Lower leg skin (tissue), 4 donors: ENCODE results near the gene NAV1. TPM values are rescaled to one million over a fixed set of nuclear protein-coding genes. Genes with fewer than 3 reads are reported as not detected.
"Not testable (repeated sequence)": the region's sequence is repeated elsewhere in the genome, so short reads cannot be mapped to it uniquely, and the experiment has no call there.

Experiments
- DNase-seq, 2 donors: peaks; one replicate each; pipeline ENCODE4 v3.0.0-alpha.2; 2019; ENCODE audit warnings: low spot score in 2 of 2
- H3K4me3 ChIP-seq: fragments of 200-600 bp; sonication (generic); 2 replicates; pipeline ENCODE4 v1.5.1; 2017; ENCODE audit warnings: mild to moderate bottlenecking, low read depth; ENCODE audit not compliant: poor library complexity, severe bottlenecking
- CTCF ChIP-seq, 3 donors: fragments of 450-650 bp; IDR thresholded peaks; one replicate each; pipeline ENCODE4 v1.5.1; 2016; ENCODE audit warnings: antibody characterized with exemption in 3 of 3, mild to moderate bottlenecking in 3 of 3, moderate library complexity in 2 of 3
- POLR2A ChIP-seq, 2 donors: fragments of 450-650 bp; IDR thresholded peaks; one replicate each; pipeline ENCODE4 v1.6.1; 2016 to 2017; ENCODE audit warnings: antibody characterized with exemption in 2 of 2, mild to moderate bottlenecking in 1 of 2, moderate library complexity in 1 of 2
- WGBS, 2 donors: methylation state at CpG; one replicate each; pipeline ENCODE4 v1.1.5; 2018; 5-methylcytosine and 5-hydroxymethylcytosine counted together
- intact Hi-C: fragments of 100-400 bp; cut with DNase I; formaldehyde crosslinking; loops from one replicate; pipeline ENCODE4 v1.15.0; 2023; ENCODE audit warnings: low total_unique reads
- total RNA-seq, 4 donors: library from RNA; depleted of rRNA; stranded (reverse); fragments of >200 nt; gene quantifications; one replicate each; pipeline ENCODE4 v1.1.0, GENCODE V29; 2016

Gene NAV1
- total RNA-seq, 4 donors from 2014 or later = 12.1 to 34.2 (median 19.2) TPM

- no peak overlapping the region for H3K4me3 ChIP-seq
- WGBS, 2 donors = 81 to 89% methylated on average over 9 of the region's 9 CpGs
- intact Hi-C loops = loop anchor here (10.0 kb wide), 1 partner anchor 70 kb away; no protein-coding TSS in a partner anchor
- no peak for DNase-seq
- no peak for TF ChIP-seq CTCF (IDR thresholded peaks at IDR 0.05)
- no peak for TF ChIP-seq POLR2A (IDR thresholded peaks at IDR 0.05)
These were observed 23.7 kb upstream of the NAV1 start for GRCh38 chr1:201515062-201515750.

- WGBS, 2 donors = 85 to 93% methylated on average over 1 of the region's 1 CpG
- no peak overlapping the region for H3K4me3 ChIP-seq
- intact Hi-C loops = loop anchor here (10.0 kb wide), 1 partner anchor 71 kb away; no protein-coding TSS in a partner anchor
- no peak for DNase-seq
- TF ChIP-seq POLR2A (IDR thresholded peaks at IDR 0.05) (no peak), CTCF (IDR thresholded peaks at IDR 0.05) (no peak)
These were observed 23.0 kb upstream of the NAV1 start for GRCh38 chr1:201515895-201516294.

GRCh38 chr1:201516511-201517127 lies 22.3 kb upstream of the NAV1 start:
- no peak overlapping the region for H3K4me3 ChIP-seq
- intact Hi-C loops = loop anchor here (10.0 kb wide), 1 partner anchor 72 kb away; no protein-coding TSS in a partner anchor
- no peak for DNase-seq
- 95 to 96% methylated on average over 2 of the region's 2 CpGs for WGBS, 2 donors
- TF ChIP-seq CTCF (IDR thresholded peaks at IDR 0.05) (no peak), POLR2A (IDR thresholded peaks at IDR 0.05) (no peak)

- intact Hi-C loops = loop anchor here (10.0 kb wide), 1 partner anchor 73 kb away; no protein-coding TSS in a partner anchor
- no peak overlapping the region for H3K4me3 ChIP-seq
- DNase-seq = no peak
- TF ChIP-seq CTCF (IDR thresholded peaks at IDR 0.05) (no peak), POLR2A (IDR thresholded peaks at IDR 0.05) (no peak)
- WGBS, 2 donors = 48 to 53% methylated on average over 7 of the region's 7 CpGs
These were observed 21.3 kb upstream of the NAV1 start for GRCh38 chr1:201517631-201518030.

- WGBS, 2 donors = 63 to 70% methylated on average over 5 of the region's 5 CpGs
- peak in 1 of 2 donors; percentile 68 for DNase-seq
- H3K4me3 ChIP-seq = no peak overlapping the region
- no peak for TF ChIP-seq POLR2A (IDR thresholded peaks at IDR 0.05)
- no peak for TF ChIP-seq CTCF (IDR thresholded peaks at IDR 0.05)
- intact Hi-C loops = loop anchor here (10.0 kb wide), 1 partner anchor 73 kb away; no protein-coding TSS in a partner anchor
These were observed 20.9 kb upstream of the NAV1 start for GRCh38 chr1:201518071-201518470.

GRCh38 chr1:201520046-201520575 lies 18.8 kb upstream of the NAV1 start:
- H3K4me3 ChIP-seq, intact Hi-C loops: not testable (repeated sequence)
- peak in 1 of 2 donors; percentile 68 for DNase-seq
- whole genome bisulfite sequencing, 2 donors = 87 to 95% methylated on average over 14 of the region's 14 CpGs
